PC-9 (cell line): ENCODE measurements around the gene MCTP1.
"Not testable (repeated sequence)": the region's sequence is repeated elsewhere in the genome, so short reads cannot be mapped to it uniquely, and the experiment has no call there.

Experiments used
- CTCF ChIP-seq: fragments of 200-600 bp; sonication (generic); conservative IDR thresholded peaks from 2 replicates; pipeline ENCODE4 v1.6.1; 2017; ENCODE audit warnings: mixed run types, antibody characterized with exemption, mild to moderate bottlenecking, moderate library complexity
- EZH2 ChIP-seq: fragments of 200-600 bp; sonication (generic); IDR thresholded peaks from 2 replicates; pipeline ENCODE4 v1.8.0; 2017; ENCODE audit warnings: antibody characterized with exemption, low read depth

DNA sequence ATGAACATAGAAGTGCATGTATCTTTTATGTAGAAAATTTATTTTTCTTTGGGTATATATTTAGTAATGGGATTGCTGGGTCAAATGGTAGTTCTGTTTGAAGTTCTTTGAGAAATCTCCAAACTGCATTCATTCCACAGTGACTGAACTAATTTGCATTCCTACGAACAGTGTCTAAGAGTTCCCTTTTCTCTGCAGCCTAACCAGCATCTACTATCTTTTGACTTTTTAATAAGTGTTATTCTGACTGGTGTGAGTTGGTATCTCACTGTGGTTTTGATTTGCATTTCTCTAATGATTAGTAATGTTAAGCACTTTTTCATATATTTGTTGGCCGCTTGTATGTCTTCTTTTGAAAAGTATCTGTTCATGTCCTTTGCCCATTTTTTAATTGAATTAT is 141.0 kb downstream of the MCTP1 start:
- TF ChIP-seq EZH2, CTCF: not testable (repeated sequence)
